Measurements from ENCODE around the gene ODAM. TPM values are rescaled to one million over a fixed set of nuclear protein-coding genes. Genes with fewer than 3 reads are reported as not detected.

Gene ODAM
- total RNA-seq, 1 experiment from 2014 or later = not detected

DNA sequence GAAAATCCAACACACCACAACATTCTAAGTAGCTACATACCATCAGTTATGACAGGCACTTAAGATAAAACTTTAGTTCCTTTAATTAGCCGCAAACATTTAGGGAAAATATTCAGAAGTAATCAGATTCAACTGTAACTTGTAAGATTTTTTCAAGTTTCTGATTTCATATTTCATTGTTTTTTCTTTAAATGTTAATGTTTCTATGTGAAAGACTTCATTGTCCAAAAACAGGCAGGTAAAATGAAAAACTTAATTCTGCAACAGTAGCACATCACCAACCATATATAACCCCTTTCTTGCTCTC, 11.6 kb upstream of the ODAM start:
- no peaks in the 10 kb centered on the region for H3K9me3 Mint-ChIP-seq
- no peaks in the 10 kb centered on the region for H3K4me1 Mint-ChIP-seq
- ATAC-seq = no peak
- no peaks in the 10 kb centered on the region; the same call in 1 of the 2 replicates for H3K27me3 Mint-ChIP-seq (ENCODE audit: low read depth)
- no peaks in the 10 kb centered on the region for H3K36me3 Mint-ChIP-seq
- no peak overlapping the region for H3K27ac Mint-ChIP-seq
- POLR2A ChIA-PET = interaction anchor here (0.6 kb wide), 1 partner anchor 172 kb away, joined by 3 read pairs; no protein-coding TSS in a partner anchor
- no peak for TF ChIP-seq CREB1 (CRISPR knock-in tag; IDR thresholded peaks at IDR 0.05)
- TF ChIP-seq FOXK1 (CRISPR knock-in tag; IDR thresholded peaks at IDR 0.05) = no peak
- no peak for TF ChIP-seq ATF1 (CRISPR knock-in tag; IDR thresholded peaks at IDR 0.05)
- TF ChIP-seq ZNF281 (CRISPR knock-in tag; IDR thresholded peaks at IDR 0.05) = no peak
- TF ChIP-seq, protein P1, sequence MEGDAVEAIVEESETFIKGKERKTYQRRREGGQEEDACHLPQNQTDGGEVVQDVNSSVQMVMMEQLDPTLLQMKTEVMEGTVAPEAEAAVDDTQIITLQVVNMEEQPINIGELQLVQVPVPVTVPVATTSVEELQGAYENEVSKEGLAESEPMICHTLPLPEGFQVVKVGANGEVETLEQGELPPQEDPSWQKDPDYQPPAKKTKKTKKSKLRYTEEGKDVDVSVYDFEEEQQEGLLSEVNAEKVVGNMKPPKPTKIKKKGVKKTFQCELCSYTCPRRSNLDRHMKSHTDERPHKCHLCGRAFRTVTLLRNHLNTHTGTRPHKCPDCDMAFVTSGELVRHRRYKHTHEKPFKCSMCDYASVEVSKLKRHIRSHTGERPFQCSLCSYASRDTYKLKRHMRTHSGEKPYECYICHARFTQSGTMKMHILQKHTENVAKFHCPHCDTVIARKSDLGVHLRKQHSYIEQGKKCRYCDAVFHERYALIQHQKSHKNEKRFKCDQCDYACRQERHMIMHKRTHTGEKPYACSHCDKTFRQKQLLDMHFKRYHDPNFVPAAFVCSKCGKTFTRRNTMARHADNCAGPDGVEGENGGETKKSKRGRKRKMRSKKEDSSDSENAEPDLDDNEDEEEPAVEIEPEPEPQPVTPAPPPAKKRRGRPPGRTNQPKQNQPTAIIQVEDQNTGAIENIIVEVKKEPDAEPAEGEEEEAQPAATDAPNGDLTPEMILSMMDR (IDR thresholded peaks at IDR 0.05) = no peak
- TF ChIP-seq, protein P2, sequence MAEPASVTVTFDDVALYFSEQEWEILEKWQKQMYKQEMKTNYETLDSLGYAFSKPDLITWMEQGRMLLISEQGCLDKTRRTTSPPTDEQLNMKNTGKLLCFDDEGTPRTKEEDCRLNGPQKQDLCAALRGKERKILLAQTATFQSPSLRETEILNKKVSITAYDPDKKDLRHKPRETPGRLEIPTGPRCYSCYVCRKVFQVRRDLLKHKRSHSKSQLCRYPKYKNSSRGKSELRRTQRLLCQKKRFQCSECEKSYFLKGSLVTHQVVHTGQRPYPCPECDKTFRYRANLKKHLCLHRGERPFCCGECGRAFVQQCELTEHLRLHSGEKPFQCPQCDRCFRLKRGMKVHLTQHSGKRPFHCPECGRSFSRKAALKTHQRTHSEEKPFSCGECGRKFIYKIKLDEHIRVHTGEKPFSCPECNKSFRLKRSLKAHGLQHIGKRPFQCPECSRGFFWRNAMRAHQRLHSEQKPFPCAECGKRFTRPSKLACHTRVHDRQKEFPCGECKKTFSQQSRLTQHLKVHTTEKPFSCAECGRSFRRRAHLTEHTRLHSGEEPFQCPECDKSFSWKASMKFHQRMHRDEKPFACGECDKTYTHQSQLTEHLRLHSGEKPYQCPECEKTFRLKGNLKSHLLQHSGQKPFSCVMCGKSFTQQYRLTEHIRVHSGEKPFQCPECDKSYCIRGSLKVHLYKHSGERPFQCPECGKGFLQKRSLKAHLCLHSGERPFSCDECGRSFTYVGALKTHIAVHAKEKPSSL (CRISPR knock-in tag; conservative IDR thresholded peaks at IDR 0.05) = no peak
- TF ChIP-seq FOXP1 (CRISPR knock-in tag; IDR thresholded peaks at IDR 0.05; ENCODE audit: borderline replicate concordance) = no peak
- TF ChIP-seq, protein P3, sequence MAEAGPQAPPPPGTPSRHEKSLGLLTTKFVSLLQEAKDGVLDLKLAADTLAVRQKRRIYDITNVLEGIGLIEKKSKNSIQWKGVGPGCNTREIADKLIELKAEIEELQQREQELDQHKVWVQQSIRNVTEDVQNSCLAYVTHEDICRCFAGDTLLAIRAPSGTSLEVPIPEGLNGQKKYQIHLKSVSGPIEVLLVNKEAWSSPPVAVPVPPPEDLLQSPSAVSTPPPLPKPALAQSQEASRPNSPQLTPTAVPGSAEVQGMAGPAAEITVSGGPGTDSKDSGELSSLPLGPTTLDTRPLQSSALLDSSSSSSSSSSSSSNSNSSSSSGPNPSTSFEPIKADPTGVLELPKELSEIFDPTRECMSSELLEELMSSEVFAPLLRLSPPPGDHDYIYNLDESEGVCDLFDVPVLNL (CRISPR knock-in tag; IDR thresholded peaks at IDR 0.05; ENCODE audit: borderline replicate concordance, low read depth) = no peak
- no peak for TF ChIP-seq ZNF219 (CRISPR knock-in tag; IDR thresholded peaks at IDR 0.05; ENCODE audit: borderline replicate concordance)
- no peak for TF ChIP-seq ELF4 (CRISPR knock-in tag; IDR thresholded peaks at IDR 0.05; ENCODE audit: low read depth)
- TF ChIP-seq TEAD4 (CRISPR knock-in tag; IDR thresholded peaks at IDR 0.05) = no peak
- no peak for TF ChIP-seq HMGA2 (CRISPR knock-in tag; IDR thresholded peaks at IDR 0.05)
- no peak for TF ChIP-seq RORB (CRISPR knock-in tag; IDR thresholded peaks at IDR 0.05)
- no peak for TF ChIP-seq SMAD4 (CRISPR knock-in tag; IDR thresholded peaks at IDR 0.05)
- TF ChIP-seq ZNF671 (CRISPR knock-in tag; IDR thresholded peaks at IDR 0.05) = no peak
- CTCF ChIA-PET = interaction anchor here (0.6 to 2.1 kb wide), 14 partner anchors 9 to 375 kb away, joined by 3 to 21 read pairs (median 4); no protein-coding TSS in a partner anchor
- no peak overlapping the region for H3K4me3 Mint-ChIP-seq
- DNase-seq (ENCODE audit: low spot score) = no peak

GRCh38 chr4:70187216-70187615, 8.3 kb upstream of the ODAM start:
- ATAC-seq (no peak), DNase-seq (ENCODE audit: low spot score) (no peak)
- CTCF ChIA-PET = no interaction called here
- H3K27me3 Mint-ChIP-seq (ENCODE audit: low read depth) = no peaks in the 10 kb centered on the region
- peaks cover 9% of the 10 kb centered on the region for H3K4me1 Mint-ChIP-seq
- H3K9me3 Mint-ChIP-seq = 0 out of 2 replicates have a peak, but pooled peaks cover 3% of the 10 kb centered on the region
- H3K27ac Mint-ChIP-seq = no peak overlapping the region
- no peak overlapping the region for H3K4me3 Mint-ChIP-seq
- POLR2A ChIA-PET = no interaction called here
- H3K36me3 Mint-ChIP-seq = no peaks in the 10 kb centered on the region
- TF ChIP-seq OVOL2 (CRISPR knock-in tag; IDR thresholded peaks at IDR 0.05; ENCODE audit: borderline replicate concordance) (no peak), CDX4 (CRISPR knock-in tag; IDR thresholded peaks at IDR 0.05; ENCODE audit: borderline replicate concordance) (no peak), MYBL2 (CRISPR knock-in tag; IDR thresholded peaks at IDR 0.05) (no peak), AFF4 (CRISPR knock-in tag; IDR thresholded peaks at IDR 0.05; ENCODE audit: borderline replicate concordance) (no peak), ZNF317 (CRISPR knock-in tag; IDR thresholded peaks at IDR 0.05; ENCODE audit: borderline replicate concordance, low read depth) (no peak), FOXK1 (CRISPR knock-in tag; IDR thresholded peaks at IDR 0.05) (no peak)
- TF ChIP-seq, protein P4, sequence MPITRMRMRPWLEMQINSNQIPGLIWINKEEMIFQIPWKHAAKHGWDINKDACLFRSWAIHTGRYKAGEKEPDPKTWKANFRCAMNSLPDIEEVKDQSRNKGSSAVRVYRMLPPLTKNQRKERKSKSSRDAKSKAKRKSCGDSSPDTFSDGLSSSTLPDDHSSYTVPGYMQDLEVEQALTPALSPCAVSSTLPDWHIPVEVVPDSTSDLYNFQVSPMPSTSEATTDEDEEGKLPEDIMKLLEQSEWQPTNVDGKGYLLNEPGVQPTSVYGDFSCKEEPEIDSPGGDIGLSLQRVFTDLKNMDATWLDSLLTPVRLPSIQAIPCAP (CRISPR knock-in tag; IDR thresholded peaks at IDR 0.05) = no peak

Measured in WTC11 (cell line).